Body of pancreas (tissue), 4 donors: ENCODE results near the gene MCRS1. TPM values are rescaled to one million over a fixed set of nuclear protein-coding genes. Genes with fewer than 3 reads are reported as not detected.

Experiments
- ATAC-seq: fragments of 150-250 bp; one replicate; pipeline ENCODE4 v1.9.1; 2016
- DNase-seq, 4 donors: peaks; one replicate each; pipeline ENCODE4 v3.0.0-alpha.2; 2019
- H3K27ac ChIP-seq, 4 donors: fragments of 200-600 bp; sonication (generic); 1 replicate in 3 of 4; 2 replicates in 1 of 4; pipeline versions ENCODE4 v1.5.1 to v1.6.1; 2016 to 2019; ENCODE audit warnings: mild to moderate bottlenecking in 1 of 4, mixed read lengths in 1 of 4, moderate library complexity in 1 of 4
- H3K27me3 ChIP-seq, 2 donors: fragments of 200-600 bp; sonication (generic); one replicate each; pipeline ENCODE4 v1.6.0; 2016; ENCODE audit warnings: mild to moderate bottlenecking in 1 of 2
- H3K36me3 ChIP-seq, 2 donors: fragments of 200-600 bp; sonication (generic); replicated peaks in 1 of 2; 2 replicates each; pipeline ENCODE4 v1.5.1; 2016; ENCODE audit warnings: low read depth in 2 of 2; ENCODE audit not compliant: insufficient read depth in 1 of 2
- H3K4me1 ChIP-seq: fragments of 200-600 bp; sonication (generic); one replicate; pipeline ENCODE4 v1.6.0; 2016
- H3K4me3 ChIP-seq, 2 donors: fragments of 200-600 bp; sonication (generic); 1 replicate in 1 of 2; 2 replicates in 1 of 2; pipeline ENCODE4 v1.5.1; 2016 to 2019
- H3K9me3 ChIP-seq, 3 donors: fragments of 200-600 bp; sonication (generic); 1 replicate in 2 of 3; 2 replicates in 1 of 3; pipeline ENCODE4 v1.5.1; 2016
- CTCF ChIP-seq, 7 experiments: fragments of 450-650 bp in 4 of 7; fragments of 200-600 bp in 3 of 7; sonication (generic) in 3 of 7; IDR thresholded peaks; one replicate each; pipeline ENCODE4 v1.5.1; 2016 to 2019; ENCODE audit warnings: antibody characterized with exemption in 7 of 7
- POLR2A ChIP-seq, 3 donors: fragments of 450-650 bp; IDR thresholded peaks; one replicate each; pipeline ENCODE4 v1.6.1; 2016; ENCODE audit warnings: antibody characterized with exemption in 3 of 3, mild to moderate bottlenecking in 2 of 3
- WGBS, 2 donors: methylation state at CpG; one replicate each; pipeline ENCODE4 v1.1.5; 2017; 5-methylcytosine and 5-hydroxymethylcytosine counted together
- intact Hi-C: fragments of 100-400 bp; cut with DNase I; formaldehyde crosslinking; loops from one replicate; pipeline ENCODE4 v1.15.1; 2023
- total RNA-seq, 2 donors: library from RNA; depleted of rRNA; stranded (reverse); fragments of >200 nt; gene quantifications; one replicate each; pipeline ENCODE4 v1.1.0, GENCODE V29; 2016

The MCRS1 gene
- total RNA-seq, 2 donors from 2014 or later, result 34.2 to 49.8 TPM

GRCh38 chr12:49546481-49546880 lies 21.5 kb downstream of the MCRS1 start:
- Histone ChIP-seq H3K27ac (no peak overlapping the region), H3K4me1 (peaks cover 16% of the 10 kb centered on the region), H3K27me3 (no peaks in the 10 kb centered on the region), H3K36me3 (no peaks in the 10 kb centered on the region), H3K4me3 (no peak overlapping the region), H3K9me3 (no peaks in the 10 kb centered on the region)
- intact Hi-C loops, result no loop called here
- TF ChIP-seq POLR2A (IDR thresholded peaks at IDR 0.05), result no peak
- TF ChIP-seq CTCF (IDR thresholded peaks at IDR 0.05), result no peak
- no peak for ATAC-seq
- no peak for DNase-seq
- WGBS, 2 donors, result 90 to 94% methylated on average over 2 to 3 of the region's 3 CpGs

GRCh38 chr12:49545815-49546214 lies 22.1 kb downstream of the MCRS1 start:
- WGBS, 2 donors, result 79 to 81% methylated on average over 4 of the region's 4 CpGs
- H3K27me3 ChIP-seq, result no peaks in the 10 kb centered on the region
- TF ChIP-seq POLR2A (IDR thresholded peaks at IDR 0.05) (no peak), CTCF (IDR thresholded peaks at IDR 0.05) (no peak)

GRCh38 chr12:49543914-49544815 lies 23.8 kb downstream of the MCRS1 start:
- WGBS, 2 donors, result 67 to 76% methylated on average over 15 to 36 of the region's 39 CpGs
- no peaks in the 10 kb centered on the region for H3K36me3 ChIP-seq
- DNase-seq, result no peak
- H3K4me1 ChIP-seq, result no peaks in the 10 kb centered on the region
- H3K4me3 ChIP-seq, result no peak overlapping the region
- no peaks in the 10 kb centered on the region for H3K9me3 ChIP-seq
- TF ChIP-seq POLR2A (IDR thresholded peaks at IDR 0.05) (no peak), CTCF (IDR thresholded peaks at IDR 0.05) (no peak)
- ATAC-seq, result no peak
- intact Hi-C loops, result no loop called here
- no peaks in the 10 kb centered on the region for H3K27me3 ChIP-seq
- no peak overlapping the region for H3K27ac ChIP-seq

More at GRCh38 chr12:49545815-49546214, 22.1 kb downstream of the MCRS1 start:
- H3K36me3 ChIP-seq, result no peaks in the 10 kb centered on the region
- ATAC-seq (no peak), DNase-seq (no peak)
- H3K9me3 ChIP-seq, result no peaks in the 10 kb centered on the region
- H3K4me3 ChIP-seq, result no peak overlapping the region
- H3K27ac ChIP-seq, result no peak overlapping the region
- H3K4me1 ChIP-seq, result peaks cover 9% of the 10 kb centered on the region
- intact Hi-C loops, result no loop called here

- WGBS, 2 donors, result 57 to 68% methylated on average over 16 to 19 of the region's 20 CpGs
- Histone ChIP-seq H3K27ac (no peak overlapping the region), H3K27me3 (no peaks in the 10 kb centered on the region), H3K9me3 (no peaks in the 10 kb centered on the region), H3K4me1 (peaks cover under 1% of the 10 kb centered on the region), H3K4me3 (no peak overlapping the region), H3K36me3 (no peaks in the 10 kb centered on the region)
- DNase-seq (no peak), ATAC-seq (no peak)
- no peak for TF ChIP-seq CTCF (IDR thresholded peaks at IDR 0.05)
- TF ChIP-seq POLR2A (IDR thresholded peaks at IDR 0.05), result no peak
- intact Hi-C loops, result no loop called here
Measured at GRCh38 chr12:49543221-49543913, 24.6 kb downstream of the MCRS1 start.
